B cell (primary cell): Measurements from ENCODE around the gene DHX36. TPM values are rescaled to one million over a fixed set of nuclear protein-coding genes. Genes with fewer than 3 reads are reported as not detected.

ENCODE experiments used
- ATAC-seq: fragments of 200-7000 bp; cut with Tn5 transposase; one replicate; pipeline ENCODE4 v1.10.0; 2021; ENCODE audit warnings: low read depth, mild to moderate bottlenecking, moderate number of reproducible peaks, moderate library complexity
- CTCF ChIA-PET: fragments of 350-600 bp; sonication (Branson Sonifier 250); formaldehyde crosslinking; loops from one replicate; lab custom pipeline; 2021; ENCODE audit warnings: antibody characterized with exemption, inconsistent platforms; lab: Charles Lee
- POLR2A ChIA-PET: fragments of 350-600 bp; sonication (Branson Sonifier 250); formaldehyde crosslinking; loops from one replicate; lab custom pipeline; 2021; ENCODE audit warnings: antibody characterized with exemption; lab: Charles Lee
- DNase-seq: peaks from one replicate; pipeline ENCODE4 v3.0.0; 2013
- H2AFZ ChIP-seq: 2 replicates; pipeline ENCODE4 v1.6.1; 2012; ENCODE audit warnings: mild to moderate bottlenecking, low read depth, low read length; ENCODE audit not compliant: insufficient read depth, poor library complexity, severe bottlenecking
- H3K27ac ChIP-seq, 2 donors: 1 replicate in 1 of 2; 2 replicates in 1 of 2; pipeline ENCODE4 v1.5.1; 2012 to 2013; ENCODE audit warnings: low read length in 2 of 2, mild to moderate bottlenecking in 2 of 2, moderate library complexity in 1 of 2
- H3K27me3 ChIP-seq, 4 experiments: fragments of 200-600 bp in 1 of 4; sonication (generic) in 1 of 4; replicated peaks in 1 of 4; 1 replicate in 2 of 4; 2 replicates in 2 of 4; pipeline versions ENCODE4 v1.6.1 to v1.7.0; 2013 to 2016; ENCODE audit warnings: low read length in 3 of 4, mild to moderate bottlenecking in 2 of 4, mixed read lengths in 1 of 4, moderate library complexity in 1 of 4; ENCODE audit not compliant: insufficient read depth in 4 of 4, control insufficient read depth in 3 of 4; ENCODE audit errors: control extremely low read depth in 1 of 4
- H3K36me3 ChIP-seq, 2 experiments: replicated peaks in 1 of 2; 1 replicate in 1 of 2; 2 replicates in 1 of 2; pipeline versions ENCODE4 v1.6.1 to v1.7.1; 2013; ENCODE audit warnings: low read length in 1 of 2; ENCODE audit not compliant: insufficient read depth in 2 of 2, control insufficient read depth in 1 of 2; ENCODE audit errors: control extremely low read depth in 1 of 2, extremely low read depth in 1 of 2
- H3K4me1 ChIP-seq, 2 donors: fragments of 200-600 bp in 1 of 2; sonication (generic) in 1 of 2; 1 replicate in 1 of 2; 2 replicates in 1 of 2; pipeline versions ENCODE4 v1.5.1 to v1.6.1; 2013 to 2017; ENCODE audit warnings: low read length in 2 of 2; ENCODE audit not compliant: control insufficient read depth in 2 of 2, insufficient read depth in 2 of 2
- H3K4me2 ChIP-seq: replicated peaks from 2 replicates; pipeline ENCODE3; 2012; ENCODE audit warnings: mild to moderate bottlenecking, low read depth, low read length; ENCODE audit not compliant: poor library complexity, severe bottlenecking
- H3K4me3 ChIP-seq, 5 experiments: fragments of 200-600 bp in 1 of 5; sonication (generic) in 1 of 5; 1 replicate in 3 of 5; 2 replicates in 2 of 5; pipeline versions ENCODE4 v1.5.1 to v1.7.0; 2011 to 2016; ENCODE audit warnings: low read length in 4 of 5, mild to moderate bottlenecking in 4 of 5, low read depth in 2 of 5, control low read depth in 1 of 5, moderate library complexity in 1 of 5; ENCODE audit not compliant: insufficient read depth in 1 of 5; ENCODE audit errors: control extremely low read depth in 1 of 5, extremely low read depth in 1 of 5
- H3K79me2 ChIP-seq: fragments of 200-600 bp; sonication (generic); one replicate; pipeline ENCODE4 v1.6.0; 2016; ENCODE audit warnings: low read length; ENCODE audit not compliant: control insufficient read depth, insufficient read depth
- H3K9ac ChIP-seq: fragments of 200-600 bp; sonication (generic); 2 replicates; pipeline ENCODE4 v1.6.1; 2017; ENCODE audit warnings: mild to moderate bottlenecking, low read length, moderate library complexity
- H3K9me3 ChIP-seq, 3 donors: one replicate each; pipeline versions ENCODE4 v1.6.1 to v1.7.1; 2013; ENCODE audit warnings: low read length in 2 of 3; ENCODE audit not compliant: control insufficient read depth in 2 of 3, insufficient read depth in 1 of 3; ENCODE audit errors: control extremely low read depth in 1 of 3
- H4K20me1 ChIP-seq: 2 replicates; pipeline ENCODE4 v1.6.0; 2012; ENCODE audit warnings: mild to moderate bottlenecking, low read length; ENCODE audit not compliant: insufficient read depth, control insufficient read depth, poor library complexity, severe bottlenecking
- H3K27ac Mint-ChIP-seq: one replicate; pipeline ENCODE4 v1.8.0; 2021; ENCODE audit warnings: mixed read lengths
- H3K27me3 Mint-ChIP-seq: one replicate; pipeline ENCODE4 v1.8.0; 2021; ENCODE audit warnings: mixed read lengths
- H3K4me1 Mint-ChIP-seq: one replicate; pipeline ENCODE4 v1.8.0; 2021; ENCODE audit warnings: mixed read lengths
- H3K4me3 Mint-ChIP-seq: one replicate; pipeline ENCODE4 v1.8.0; 2021; ENCODE audit warnings: mixed read lengths
- H3K9me3 Mint-ChIP-seq: one replicate; pipeline ENCODE4 v1.8.0; 2022; ENCODE audit warnings: mixed read lengths; ENCODE audit not compliant: insufficient read depth
- EZH2 ChIP-seq: IDR thresholded peaks from 2 replicates; pipeline ENCODE4 v1.6.1; 2012; ENCODE audit warnings: borderline replicate concordance, low read depth, mild to moderate bottlenecking, moderate library complexity, low read length; ENCODE audit not compliant: insufficient read depth, poor library complexity, severe bottlenecking
- WGBS: methylation state at CpG from one replicate; pipeline ENCODE4 v1.1.5; 2013; ENCODE audit warnings: missing lambda C conversion rate; ENCODE audit not compliant: insufficient coverage; 5-methylcytosine and 5-hydroxymethylcytosine counted together
- intact Hi-C: fragments of 100-400 bp; cut with micrococcal nuclease; formaldehyde crosslinking; loops from one replicate; pipeline ENCODE4 v1.10.0; 2022
- polyA plus RNA-seq: library from polyadenylated mRNA; depleted of rRNA; stranded (reverse); fragments of >200 nt; gene quantifications from 2 replicates; pipeline ENCODE4 v1.2.3, GENCODE V29; 2012
- total RNA-seq, 2 donors: library from RNA; stranded (reverse); fragments of 120-200 nt in 1 of 2; gene quantifications; 1 replicate in 1 of 2; 2 replicates in 1 of 2; pipeline versions ENCODE4 v1.2.3 to v1.2.4, GENCODE V29; 2013 to 2022
- TF ChIP-seq, protein P1 (sequence below): fragments of 200-600 bp; IDR thresholded peaks from one replicate; pipeline ENCODE4 v1.8.0; 2022; ENCODE audit warnings: antibody characterized with exemption, mild to moderate bottlenecking

Gene DHX36
- total and polyA plus RNA-seq, 2 donors (not counting 1 experiment from before 2014, with no cell fraction given) = 33.4 to 113 TPM

DNA sequence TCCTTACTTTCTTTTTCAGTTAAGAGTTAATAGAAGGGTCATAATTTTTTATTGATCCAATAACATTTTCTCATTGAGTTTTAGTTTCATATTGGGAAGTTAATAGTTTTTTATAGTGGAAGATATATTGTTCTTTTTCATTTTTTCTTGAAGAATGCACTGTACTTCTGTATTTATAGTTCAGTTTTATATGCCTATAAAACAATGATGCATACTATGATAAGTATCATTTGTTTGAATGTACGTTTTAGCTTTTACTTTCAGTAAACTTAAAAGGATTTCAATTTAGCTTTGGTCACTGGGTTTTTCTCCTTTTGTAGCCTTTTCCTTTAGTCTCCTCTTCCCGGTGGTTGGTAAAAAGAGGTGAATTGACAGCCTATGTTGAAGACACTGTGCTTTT, 98.8 kb downstream of the DHX36 start:
- no peaks in the 10 kb centered on the region for H3K9me3 Mint-ChIP-seq
- ChIA-PET POLR2A (no interaction called here), CTCF (no interaction called here)
- Histone ChIP-seq H4K20me1 (no peaks in the 10 kb centered on the region), H3K9ac (no peak overlapping the region), H2AFZ (no peak overlapping the region), H3K79me2 (no peaks in the 10 kb centered on the region), H3K4me3 (no peak overlapping the region), H3K9me3 (no peaks in the 10 kb centered on the region), H3K4me1 (no peaks in the 10 kb centered on the region), H3K36me3 (no peaks in the 10 kb centered on the region), H3K27me3 (peaks cover 0 to 3% (median 0%) of the 10 kb centered on the region in 4 experiments), H3K4me2 (no peak overlapping the region), H3K27ac (no peak overlapping the region)
- DNase-seq = no peak
- H3K27ac Mint-ChIP-seq = no peak overlapping the region
- no CpG with 5 or more reads among the region's 2 CpGs for WGBS
- H3K27me3 Mint-ChIP-seq = no peaks in the 10 kb centered on the region
- intact Hi-C loops = no loop called here
- ATAC-seq = no peak
- no peak overlapping the region for H3K4me3 Mint-ChIP-seq
- H3K4me1 Mint-ChIP-seq = no peaks in the 10 kb centered on the region
- TF ChIP-seq, protein P1, sequence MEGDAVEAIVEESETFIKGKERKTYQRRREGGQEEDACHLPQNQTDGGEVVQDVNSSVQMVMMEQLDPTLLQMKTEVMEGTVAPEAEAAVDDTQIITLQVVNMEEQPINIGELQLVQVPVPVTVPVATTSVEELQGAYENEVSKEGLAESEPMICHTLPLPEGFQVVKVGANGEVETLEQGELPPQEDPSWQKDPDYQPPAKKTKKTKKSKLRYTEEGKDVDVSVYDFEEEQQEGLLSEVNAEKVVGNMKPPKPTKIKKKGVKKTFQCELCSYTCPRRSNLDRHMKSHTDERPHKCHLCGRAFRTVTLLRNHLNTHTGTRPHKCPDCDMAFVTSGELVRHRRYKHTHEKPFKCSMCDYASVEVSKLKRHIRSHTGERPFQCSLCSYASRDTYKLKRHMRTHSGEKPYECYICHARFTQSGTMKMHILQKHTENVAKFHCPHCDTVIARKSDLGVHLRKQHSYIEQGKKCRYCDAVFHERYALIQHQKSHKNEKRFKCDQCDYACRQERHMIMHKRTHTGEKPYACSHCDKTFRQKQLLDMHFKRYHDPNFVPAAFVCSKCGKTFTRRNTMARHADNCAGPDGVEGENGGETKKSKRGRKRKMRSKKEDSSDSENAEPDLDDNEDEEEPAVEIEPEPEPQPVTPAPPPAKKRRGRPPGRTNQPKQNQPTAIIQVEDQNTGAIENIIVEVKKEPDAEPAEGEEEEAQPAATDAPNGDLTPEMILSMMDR = no peak
- no peak for TF ChIP-seq EZH2

DNA sequence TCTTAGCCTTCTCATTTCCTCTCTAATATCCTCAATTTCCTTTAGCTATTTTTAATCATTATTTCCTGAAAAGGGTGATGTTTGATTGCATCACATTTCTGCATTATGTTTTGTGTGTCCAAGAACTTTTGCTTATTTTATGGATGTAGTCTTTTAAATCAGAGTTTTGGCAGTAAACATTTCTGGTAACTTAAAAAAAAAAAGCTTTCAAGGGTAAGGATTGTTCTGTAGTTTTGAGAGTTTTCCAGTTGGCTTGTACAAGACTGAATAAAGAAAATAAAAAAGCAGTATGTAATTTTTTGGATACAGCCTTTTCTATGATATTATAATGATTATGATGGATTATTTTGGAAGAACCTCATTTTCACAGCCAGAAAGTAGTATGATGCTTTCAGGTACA, 99.4 kb downstream of the DHX36 start:
- H3K4me2 ChIP-seq = no peak overlapping the region
- POLR2A ChIA-PET = no interaction called here
- no peaks in the 10 kb centered on the region for H3K27me3 Mint-ChIP-seq
- H3K27ac Mint-ChIP-seq = no peak overlapping the region
- H3K9me3 Mint-ChIP-seq = no peaks in the 10 kb centered on the region
- H3K27ac ChIP-seq = no peak overlapping the region
- no peak overlapping the region for H3K4me3 ChIP-seq
- ATAC-seq = no peak
- H2AFZ ChIP-seq = no peak overlapping the region
- no peaks in the 10 kb centered on the region for H4K20me1 ChIP-seq
- no peak overlapping the region for H3K4me3 Mint-ChIP-seq
- H3K9me3 ChIP-seq = no peaks in the 10 kb centered on the region
- H3K36me3 ChIP-seq = no peaks in the 10 kb centered on the region
- no peaks in the 10 kb centered on the region for H3K4me1 Mint-ChIP-seq
- no peak for TF ChIP-seq EZH2
- TF ChIP-seq, protein P1 = no peak
- H3K79me2 ChIP-seq = no peaks in the 10 kb centered on the region
- CTCF ChIA-PET = interaction anchor here (0.7 kb wide), 1 partner anchor 18 kb away, joined by 3 read pairs; no protein-coding TSS in a partner anchor
- intact Hi-C loops = no loop called here
- H3K9ac ChIP-seq = no peak overlapping the region
- no peaks in the 10 kb centered on the region for H3K4me1 ChIP-seq
- peaks cover 0 to 3% (median 0%) of the 10 kb centered on the region in 4 experiments for H3K27me3 ChIP-seq
- no peak for DNase-seq
